ENCODE measurements around the gene SLC25A45. TPM values are rescaled to one million over a fixed set of nuclear protein-coding genes. Genes with fewer than 3 reads are reported as not detected.

The SLC25A45 gene
- total and polyA plus RNA-seq, 8 donors: 16.2 to 58.2 (median 34.7) TPM

DNA sequence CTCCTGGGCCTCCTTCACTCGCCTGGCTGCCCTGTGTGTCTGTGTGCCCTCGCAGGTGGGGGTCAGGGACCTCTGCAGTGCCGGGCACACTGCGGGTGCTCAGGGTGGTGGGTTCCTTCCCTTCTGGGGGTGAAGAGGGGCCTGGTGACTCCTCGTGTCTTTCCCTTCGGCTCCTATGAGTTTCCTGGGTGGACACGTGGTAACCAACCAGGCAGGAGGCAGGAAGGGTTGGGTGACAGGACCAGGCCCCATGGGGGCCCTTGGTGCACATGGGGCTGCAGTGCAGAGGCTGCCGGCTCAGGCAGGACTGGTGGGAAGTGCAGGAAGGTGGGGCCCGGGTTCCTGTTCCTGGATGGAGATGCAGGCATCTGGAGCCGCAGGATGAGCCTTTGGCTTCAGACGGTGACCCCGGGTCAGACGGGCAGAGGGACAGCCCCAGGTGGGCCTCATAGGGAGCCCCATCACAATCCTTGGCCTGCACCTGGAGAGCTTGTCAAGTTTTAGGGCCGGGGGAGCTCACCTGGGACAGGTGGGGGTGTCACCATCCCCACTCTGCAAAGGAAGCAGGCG, 13.6 kb upstream of the SLC25A45 start:
- peaks cover 0 to 51% (median 23%) of the 10 kb centered on the region in 3 donors for H3K36me3 ChIP-seq
- H3K27ac ChIP-seq: no peak overlapping the region
- H3K4me1 ChIP-seq: no peaks in the 10 kb centered on the region
- ATAC-seq: no peak
- WGBS, 2 donors: 93% methylated on average over 11 to 15 of the region's 15 CpGs
- no peak for FAIRE-seq
- no peak overlapping the region for H3K4me3 ChIP-seq
- H3K27me3 ChIP-seq: no peaks in the 10 kb centered on the region
- peak in 1 of 6 donors; percentile 58 for DNase-seq
- TF ChIP-seq, protein P1, sequence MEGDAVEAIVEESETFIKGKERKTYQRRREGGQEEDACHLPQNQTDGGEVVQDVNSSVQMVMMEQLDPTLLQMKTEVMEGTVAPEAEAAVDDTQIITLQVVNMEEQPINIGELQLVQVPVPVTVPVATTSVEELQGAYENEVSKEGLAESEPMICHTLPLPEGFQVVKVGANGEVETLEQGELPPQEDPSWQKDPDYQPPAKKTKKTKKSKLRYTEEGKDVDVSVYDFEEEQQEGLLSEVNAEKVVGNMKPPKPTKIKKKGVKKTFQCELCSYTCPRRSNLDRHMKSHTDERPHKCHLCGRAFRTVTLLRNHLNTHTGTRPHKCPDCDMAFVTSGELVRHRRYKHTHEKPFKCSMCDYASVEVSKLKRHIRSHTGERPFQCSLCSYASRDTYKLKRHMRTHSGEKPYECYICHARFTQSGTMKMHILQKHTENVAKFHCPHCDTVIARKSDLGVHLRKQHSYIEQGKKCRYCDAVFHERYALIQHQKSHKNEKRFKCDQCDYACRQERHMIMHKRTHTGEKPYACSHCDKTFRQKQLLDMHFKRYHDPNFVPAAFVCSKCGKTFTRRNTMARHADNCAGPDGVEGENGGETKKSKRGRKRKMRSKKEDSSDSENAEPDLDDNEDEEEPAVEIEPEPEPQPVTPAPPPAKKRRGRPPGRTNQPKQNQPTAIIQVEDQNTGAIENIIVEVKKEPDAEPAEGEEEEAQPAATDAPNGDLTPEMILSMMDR (IDR thresholded peaks at IDR 0.05): no peak
- intact Hi-C loops (cut with DNase I): no loop called here
- no peaks in the 10 kb centered on the region for H3K9me3 ChIP-seq

DNA sequence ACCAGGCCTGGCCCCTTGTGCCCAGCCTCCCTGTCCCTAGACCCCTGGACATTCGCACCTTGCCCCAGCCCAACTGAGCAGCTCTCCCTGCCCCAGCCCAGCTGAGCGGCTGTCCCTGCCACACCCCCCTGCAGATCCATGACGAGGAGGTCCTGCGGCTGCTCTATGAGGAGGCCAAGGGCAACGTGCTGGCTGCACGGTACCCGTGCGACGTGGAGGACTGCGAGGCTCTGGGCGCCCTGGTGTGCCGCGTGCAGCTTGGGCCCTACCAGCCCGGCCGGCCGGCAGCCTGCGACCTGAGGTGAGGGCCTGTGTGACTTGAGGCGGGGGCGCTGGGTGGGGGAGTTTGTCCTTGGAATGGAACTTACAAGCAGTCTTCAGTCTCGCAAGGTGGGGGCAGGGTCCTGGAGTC, 11.7 kb upstream of the SLC25A45 start:
- DNase-seq (peak in 2 of 6 donors; percentile 29 to 69), ATAC-seq (no peak), FAIRE-seq (no peak)
- intact Hi-C loops (cut with DNase I): no loop called here
- TF ChIP-seq, protein P1 (IDR thresholded peaks at IDR 0.05): no peak
- WGBS, 2 donors: 95% methylated on average over 17 to 20 of the region's 20 CpGs
- Histone ChIP-seq H3K4me1 (peaks cover 0 to 3% (median 1%) of the 10 kb centered on the region in 3 donors), H3K27ac (no peak overlapping the region), H3K36me3 (peaks cover 0 to 39% (median 11%) of the 10 kb centered on the region in 3 donors), H3K9me3 (no peaks in the 10 kb centered on the region), H3K27me3 (no peaks in the 10 kb centered on the region), H3K4me3 (no peak overlapping the region)

DNA sequence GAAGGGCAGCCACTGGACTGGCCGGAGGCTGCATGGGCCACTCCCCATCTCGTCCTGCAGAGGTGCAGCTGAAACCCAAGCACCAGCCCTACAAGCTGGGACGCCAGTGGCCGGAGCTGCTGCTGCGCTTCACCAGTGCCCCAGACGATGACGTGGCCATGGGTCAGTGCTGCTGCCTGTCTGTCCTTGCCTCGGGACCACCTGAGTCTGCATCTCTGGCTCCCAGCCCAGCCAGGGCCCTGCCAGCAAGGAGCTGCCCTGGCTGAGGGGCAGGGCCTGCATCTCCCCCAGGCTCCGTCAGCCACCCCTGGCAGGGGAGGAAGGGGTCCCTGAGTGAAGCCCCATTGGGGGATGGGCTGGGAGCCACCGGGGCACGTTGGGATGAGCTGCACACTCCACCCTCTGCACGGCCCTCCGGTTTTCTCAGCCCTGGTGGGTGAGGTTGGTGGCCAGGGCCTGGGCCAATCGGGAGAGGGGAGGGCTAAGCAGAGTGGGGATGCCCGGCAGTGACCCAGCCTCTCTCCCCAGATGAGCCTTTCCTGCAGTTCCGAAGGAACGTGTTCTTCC, 11.2 kb upstream of the SLC25A45 start:
- intact Hi-C loops (cut with DNase I): no loop called here
- peaks cover 0 to 37% (median 11%) of the 10 kb centered on the region in 3 donors for H3K36me3 ChIP-seq
- no peak overlapping the region for H3K27ac ChIP-seq
- no peaks in the 10 kb centered on the region for H3K9me3 ChIP-seq
- ATAC-seq (no peak), FAIRE-seq (no peak), DNase-seq (peak in 2 of 6 donors; percentile 51 to 68)
- 89 to 90% methylated on average over 14 to 17 of the region's 17 CpGs for WGBS, 2 donors
- no peaks in the 10 kb centered on the region for H3K27me3 ChIP-seq
- peaks cover 0 to 4% (median 4%) of the 10 kb centered on the region in 3 donors for H3K4me1 ChIP-seq
- TF ChIP-seq, protein P1 (IDR thresholded peaks at IDR 0.05): no peak
- no peak overlapping the region for H3K4me3 ChIP-seq

DNA sequence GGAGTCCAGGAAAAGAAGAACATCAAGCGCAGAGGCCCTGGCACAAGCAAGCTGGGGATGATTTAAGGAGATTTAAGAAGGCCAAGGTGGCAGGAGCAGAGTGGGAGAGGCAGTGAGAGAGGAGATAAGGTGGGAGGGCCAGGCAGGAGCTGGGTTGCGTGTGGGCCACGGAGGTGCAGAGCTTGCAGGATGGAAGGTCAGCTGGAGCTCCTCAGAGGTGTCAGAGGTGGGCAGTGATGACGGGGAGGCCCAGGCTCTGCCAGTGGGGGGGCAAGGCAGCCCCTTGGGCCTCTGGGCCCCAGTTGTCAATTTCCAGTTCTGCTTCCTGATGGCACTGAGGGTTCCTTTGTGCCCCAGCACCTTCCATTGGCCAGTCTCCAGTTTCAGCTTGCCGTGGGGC, 10.5 kb upstream of the SLC25A45 start:
- TF ChIP-seq, protein P1 (IDR thresholded peaks at IDR 0.05): no peak
- intact Hi-C loops (cut with DNase I): no loop called here
- H3K4me3 ChIP-seq: no peak overlapping the region
- no peaks in the 10 kb centered on the region for H3K9me3 ChIP-seq
- H3K27me3 ChIP-seq: no peaks in the 10 kb centered on the region
- H3K27ac ChIP-seq: no peak overlapping the region
- WGBS, 2 donors: 90 to 91% methylated on average over 5 of the region's 5 CpGs
- peak in 1 of 6 donors; percentile 42 for DNase-seq
- no peak for FAIRE-seq
- peaks cover 0 to 30% (median 7%) of the 10 kb centered on the region in 3 donors for H3K36me3 ChIP-seq
- ATAC-seq: no peak
- H3K4me1 ChIP-seq: peaks cover 0 to 11% (median 5%) of the 10 kb centered on the region in 3 donors
